ENCODE results near the gene HAUS8. TPM values are rescaled to one million over a fixed set of nuclear protein-coding genes. Genes with fewer than 3 reads are reported as not detected.

Gene HAUS8
- total and polyA plus RNA-seq, 5 experiments from 2014 or later, result 5.3 to 20.4 (median 11.9) TPM

DNA sequence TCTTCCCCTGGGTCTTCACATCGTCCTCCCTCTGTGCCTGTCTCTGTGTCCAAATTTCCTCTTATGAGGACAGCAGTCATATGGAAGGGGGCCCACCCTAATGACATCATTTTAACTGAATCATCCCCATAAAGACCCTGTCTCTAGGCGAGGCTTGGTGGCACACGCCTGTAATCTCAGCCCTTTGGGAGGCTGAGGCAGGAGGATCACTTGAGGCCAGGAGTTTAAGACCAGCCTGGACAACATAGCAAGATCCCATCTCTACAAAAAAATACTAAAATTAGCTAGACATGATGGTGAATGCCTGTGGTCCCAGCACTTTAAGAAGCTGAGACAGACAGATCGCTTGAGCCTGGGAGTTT lies 5.2 kb upstream of the HAUS8 start:
- peaks cover 29 to 77% (median 76%) of the 10 kb centered on the region in 4 donors for H3K4me1 Mint-ChIP-seq
- ATAC-seq (no peak), DNase-seq (no peak)
- H3K27ac Mint-ChIP-seq, result peak overlapping the region in 8 of 10 donors; percentile 27 to 84 (median 60)
- POLR2A ChIA-PET, result interaction anchor here (2.0 kb wide), 1 partner anchor 45 kb away, joined by 6 read pairs; no protein-coding TSS in a partner anchor
- peak overlapping the region in 4 of 10 donors; percentile 62 to 78 (median 66) for H3K4me3 Mint-ChIP-seq
- H3K27me3 Mint-ChIP-seq, result no peaks in the 10 kb centered on the region
- H3K36me3 Mint-ChIP-seq, result peaks cover 0 to 17% (median 0%) of the 10 kb centered on the region in 3 donors
- H3K9me3 Mint-ChIP-seq, result no peaks in the 10 kb centered on the region

GRCh38 chr19:17079710-17080439 lies 4.6 kb upstream of the HAUS8 start:
- Mint-ChIP-seq H3K4me3 (peak overlapping the region in 9 of 10 donors; percentile 24 to 78 (median 62)), H3K27ac (peak overlapping the region in 9 of 10 donors; percentile 27 to 84 (median 61)), H3K27me3 (no peaks in the 10 kb centered on the region), H3K4me1 (peaks cover 29 to 76% (median 73%) of the 10 kb centered on the region in 4 donors), H3K9me3 (no peaks in the 10 kb centered on the region), H3K36me3 (peaks cover 0 to 14% (median 0%) of the 10 kb centered on the region in 3 donors)
- no peak for ATAC-seq
- peak in 3 of 10 donors; percentile 8 to 45 (median 29) for DNase-seq
- POLR2A ChIA-PET, result interaction anchor here (2.0 kb wide), 1 partner anchor 46 kb away, joined by 6 read pairs; no protein-coding TSS in a partner anchor

GRCh38 chr19:17078920-17079709 lies 3.9 kb upstream of the HAUS8 start:
- Mint-ChIP-seq H3K9me3 (no peaks in the 10 kb centered on the region), H3K4me1 (peaks cover 31 to 81% (median 79%) of the 10 kb centered on the region in 4 donors), H3K27ac (peak overlapping the region; percentile 31 to 85 (median 59)), H3K36me3 (peaks cover 0 to 14% (median 0%) of the 10 kb centered on the region in 3 donors), H3K27me3 (no peaks in the 10 kb centered on the region), H3K4me3 (peak overlapping the region; percentile 24 to 79 (median 60))
- DNase-seq (no peak), ATAC-seq (no peak)
- POLR2A ChIA-PET, result interaction anchor here (0.5 to 6.2 kb wide), 4 partner anchors 9 to 47 kb away, joined by 3 to 76 read pairs (median 4); no protein-coding TSS in a partner anchor

GRCh38 chr19:17078036-17078919 lies 3.0 kb upstream of the HAUS8 start:
- no peak for ATAC-seq
- Mint-ChIP-seq H3K4me1 (peaks cover 35 to 84% (median 82%) of the 10 kb centered on the region in 4 donors), H3K4me3 (peak overlapping the region; percentile 45 to 99 (median 96)), H3K9me3 (no peaks in the 10 kb centered on the region), H3K36me3 (peaks cover 0 to 13% (median 0%) of the 10 kb centered on the region in 3 donors), H3K27me3 (no peaks in the 10 kb centered on the region), H3K27ac (peak overlapping the region in 9 of 10 donors; percentile 43 to 92 (median 81))
- no peak for DNase-seq
- POLR2A ChIA-PET, result interaction anchor here (0.5 to 6.2 kb wide), 3 partner anchors 8 to 47 kb away, joined by 3 to 76 read pairs (median 3); no protein-coding TSS in a partner anchor

DNA sequence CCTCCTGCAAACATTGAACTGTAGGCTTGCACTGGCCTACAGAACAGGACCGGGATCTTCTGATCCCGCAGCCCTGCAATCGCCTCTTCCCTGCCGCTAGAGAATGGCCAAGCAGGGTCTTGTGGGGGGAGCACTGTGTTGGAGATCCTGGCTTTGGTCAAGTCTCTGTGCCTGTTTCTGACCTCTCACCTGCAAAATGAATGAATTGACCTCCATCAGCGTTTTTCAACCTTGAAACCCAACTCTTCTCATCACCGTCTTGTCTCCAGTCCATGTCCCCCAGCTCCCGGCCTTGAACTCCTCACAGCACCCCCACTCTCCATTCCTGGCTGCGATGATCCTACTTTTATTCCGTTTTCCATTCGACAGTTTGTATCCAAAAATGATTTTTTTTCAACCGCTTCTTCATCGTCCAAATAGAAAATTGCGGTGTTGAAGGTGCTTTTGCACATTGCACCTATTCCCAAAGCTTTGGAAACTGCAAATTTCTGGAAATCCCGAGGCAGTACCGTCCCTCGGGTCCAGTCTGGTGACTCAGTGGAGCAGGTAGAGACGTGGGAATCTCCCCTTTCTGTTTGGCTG lies 2.3 kb upstream of the HAUS8 start:
- ATAC-seq (no peak), DNase-seq (no peak)
- Mint-ChIP-seq H3K9me3 (no peaks in the 10 kb centered on the region), H3K27ac (peak overlapping the region in 9 of 10 donors; percentile 46 to 92 (median 85)), H3K4me3 (peak overlapping the region; percentile 91 to 99 (median 97)), H3K36me3 (peaks cover 0 to 14% (median 0%) of the 10 kb centered on the region in 3 donors), H3K27me3 (no peaks in the 10 kb centered on the region), H3K4me1 (peaks cover 33 to 82% (median 80%) of the 10 kb centered on the region in 4 donors)
- POLR2A ChIA-PET, result interaction anchor here (2.2 to 6.2 kb wide), 3 partner anchors 47 to 137 kb away, joined by 13 to 76 read pairs (median 20); partner anchors contain the start of gene USE1

GRCh38 chr19:17076543-17076991 lies 1.3 kb upstream of the HAUS8 start:
- Mint-ChIP-seq H3K4me3 (peak overlapping the region; percentile 91 to 99 (median 97)), H3K9me3 (no peaks in the 10 kb centered on the region), H3K36me3 (peaks cover 0 to 8% (median 0%) of the 10 kb centered on the region in 3 donors), H3K4me1 (peaks cover 26 to 74% (median 71%) of the 10 kb centered on the region in 4 donors), H3K27me3 (no peaks in the 10 kb centered on the region), H3K27ac (peak overlapping the region; percentile 89 to 99 (median 94))
- DNase-seq (peak in 4 of 10 donors; percentile 7 to 30 (median 26)), ATAC-seq (no peak)
- POLR2A ChIA-PET, result interaction anchor here (0.5 to 6.2 kb wide), 14 partner anchors 13 to 233 kb away, joined by 3 to 76 read pairs (median 4); partner anchors contain the start of genes DDA1, OCEL1 and USE1

DNA sequence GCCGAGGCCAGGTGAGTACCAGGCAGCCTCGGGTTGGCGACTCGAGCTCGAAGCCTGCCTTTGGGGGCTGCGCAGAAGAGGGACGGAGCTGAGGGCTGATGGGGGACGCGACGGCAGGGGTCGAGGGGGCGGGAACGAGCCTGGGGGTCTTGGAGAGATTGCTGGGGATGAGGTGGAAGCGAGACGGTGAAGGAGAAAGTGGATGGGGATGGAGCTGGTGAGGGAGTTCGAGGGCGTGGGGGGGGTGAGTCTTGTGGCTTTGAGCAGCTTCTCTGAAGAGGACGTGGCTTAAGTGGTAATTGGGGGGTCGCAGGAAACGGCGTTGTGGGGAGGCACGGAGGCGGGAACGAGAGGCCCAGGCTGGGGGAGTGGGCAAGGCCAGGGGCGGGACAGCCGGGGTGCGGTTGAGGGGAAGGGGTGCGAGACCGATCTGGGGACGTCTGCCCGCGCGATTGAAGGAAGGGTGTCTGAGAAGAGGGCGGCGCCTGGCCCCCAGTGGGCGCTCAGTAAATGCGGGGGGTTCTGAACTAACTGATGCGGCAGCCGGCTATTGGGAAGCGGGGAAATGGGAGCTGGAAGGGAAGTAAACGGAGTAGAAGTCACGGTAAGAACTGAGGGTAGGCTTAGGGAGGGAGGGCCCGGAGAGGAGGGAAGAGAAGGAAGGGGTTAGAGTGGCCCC lies 751 bp upstream of the HAUS8 start:
- POLR2A ChIA-PET, result interaction anchor here (0.6 to 6.2 kb wide), 16 partner anchors 9 to 233 kb away, joined by 3 to 76 read pairs (median 4); partner anchors contain the start of genes DDA1, OCEL1 and USE1
- Mint-ChIP-seq H3K4me3 (peak overlapping the region; percentile 91 to 99 (median 97)), H3K36me3 (peaks cover 0 to 12% (median 3%) of the 10 kb centered on the region in 3 donors), H3K4me1 (peaks cover 26 to 69% (median 67%) of the 10 kb centered on the region in 4 donors), H3K27ac (peak overlapping the region; percentile 89 to 99 (median 94)), H3K9me3 (no peaks in the 10 kb centered on the region), H3K27me3 (no peaks in the 10 kb centered on the region)
- ATAC-seq (peak; percentile 3 to 15), DNase-seq (peak in 8 of 10 donors; percentile 28 to 80 (median 43))

GRCh38 chr19:17074634-17075034 lies 618 bp downstream of the HAUS8 start:
- Mint-ChIP-seq H3K9me3 (no peaks in the 10 kb centered on the region), H3K4me3 (peak overlapping the region; percentile 91 to 99 (median 98)), H3K36me3 (peaks cover 0 to 24% (median 8%) of the 10 kb centered on the region in 3 donors), H3K27me3 (no peaks in the 10 kb centered on the region), H3K4me1 (peaks cover 34 to 71% (median 62%) of the 10 kb centered on the region in 4 donors), H3K27ac (peak overlapping the region; percentile 92 to 98 (median 96))
- POLR2A ChIA-PET, result interaction anchor here (0.6 to 6.2 kb wide), 8 partner anchors 8 to 255 kb away, joined by 3 to 76 read pairs (median 5); partner anchors contain the start of genes OCEL1 and USE1
- DNase-seq (no peak), ATAC-seq (no peak)

- peak overlapping the region; percentile 92 to 98 (median 96) for H3K27ac Mint-ChIP-seq
- peaks cover 33 to 65% (median 56%) of the 10 kb centered on the region in 4 donors for H3K4me1 Mint-ChIP-seq
- H3K36me3 Mint-ChIP-seq, result peaks cover 0 to 25% (median 8%) of the 10 kb centered on the region in 3 donors
- ATAC-seq (no peak), DNase-seq (no peak)
- no peaks in the 10 kb centered on the region for H3K9me3 Mint-ChIP-seq
- no peaks in the 10 kb centered on the region for H3K27me3 Mint-ChIP-seq
- POLR2A ChIA-PET, result interaction anchor here (0.9 to 6.2 kb wide), 7 partner anchors 7 to 219 kb away, joined by 3 to 76 read pairs (median 6); partner anchors contain the start of genes OCEL1 and USE1
- H3K4me3 Mint-ChIP-seq, result peak overlapping the region; percentile 91 to 99 (median 98)
These were observed 1.2 kb downstream of the HAUS8 start for GRCh38 chr19:17073869-17074633.

DNA sequence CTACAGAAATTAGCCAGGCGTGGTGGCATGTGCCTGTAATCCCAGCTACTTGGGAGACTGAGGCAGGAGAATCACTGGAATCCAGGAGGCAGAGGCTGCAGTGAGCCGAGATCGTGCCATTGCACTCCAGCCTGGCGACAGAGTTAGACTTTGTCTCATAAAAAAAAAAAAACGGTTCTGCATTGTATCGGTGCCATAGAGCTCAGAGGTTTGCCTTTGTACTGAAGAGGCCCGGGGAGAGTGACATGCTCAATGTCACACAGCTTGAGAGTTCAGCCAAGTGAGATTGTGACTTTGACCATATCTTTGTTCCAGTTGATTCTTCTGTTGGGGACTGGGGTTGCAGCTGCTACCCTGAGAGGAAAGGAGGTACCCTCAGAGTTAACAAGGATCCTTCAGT lies 4.3 kb downstream of the HAUS8 start:
- no peak for ATAC-seq
- H3K36me3 Mint-ChIP-seq, result peaks cover 0 to 33% (median 10%) of the 10 kb centered on the region in 3 donors
- no peaks in the 10 kb centered on the region for H3K27me3 Mint-ChIP-seq
- no peaks in the 10 kb centered on the region for H3K9me3 Mint-ChIP-seq
- POLR2A ChIA-PET, result interaction anchor here (0.6 kb wide), 1 partner anchor 380 kb away, joined by 3 read pairs; no protein-coding TSS in a partner anchor
- peak overlapping the region in 1 of 10 donors; percentile 2 for H3K4me3 Mint-ChIP-seq
- DNase-seq, result no peak
- peaks cover 26 to 50% (median 46%) of the 10 kb centered on the region in 4 donors for H3K4me1 Mint-ChIP-seq
- H3K27ac Mint-ChIP-seq, result peak overlapping the region in 1 of 10 donors; percentile 70

All from naive thymus-derived CD8-positive, alpha-beta T cell (primary cell).